Measurements from ENCODE around the gene HOXA4. TPM values are rescaled to one million over a fixed set of nuclear protein-coding genes. Genes with fewer than 3 reads are reported as not detected.

The HOXA4 gene
- total and polyA plus RNA-seq, 2 of the 4 experiments (the other 2 are of a cell fraction) = 0.36 to 8.0 TPM

DNA sequence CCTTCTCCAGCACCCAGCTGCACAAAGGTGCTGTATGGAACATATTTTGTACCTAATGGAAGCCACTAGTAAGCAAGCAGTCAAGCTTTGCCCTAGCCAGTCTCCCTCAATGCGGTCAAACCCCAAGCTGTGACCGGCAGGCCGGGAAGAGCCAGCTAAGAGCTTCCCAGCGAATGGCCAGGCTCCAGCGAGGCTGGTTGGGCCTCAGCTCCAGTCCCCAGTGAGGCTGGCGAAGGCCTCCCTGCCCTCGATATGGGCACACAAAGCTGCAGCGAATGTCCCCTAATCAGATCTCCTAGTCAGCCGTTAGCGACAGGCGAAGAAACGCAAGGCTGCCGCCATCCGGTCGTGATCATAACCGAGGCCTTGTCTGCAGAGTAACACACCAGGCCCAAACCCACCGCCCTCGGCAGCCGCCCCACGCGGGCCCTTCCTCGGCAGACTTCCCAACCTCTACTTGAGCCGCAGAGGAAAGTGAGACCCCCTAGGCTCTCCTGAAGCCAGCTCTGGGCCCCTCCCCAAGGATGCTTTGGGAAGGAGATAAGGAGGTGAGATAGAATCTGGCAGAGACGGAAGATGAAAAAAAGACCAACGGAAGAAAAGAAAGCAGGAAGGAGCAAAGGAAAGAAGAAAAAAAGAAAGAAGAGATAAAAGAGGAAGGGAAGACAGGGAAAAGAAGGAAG lies 37.8 kb upstream of the HOXA4 start:
- ChIA-PET POLR2A (ENCODE audit: unreplicated experiment) (no interaction called here), CTCF (interaction anchor here (0.5 to 0.7 kb wide), 3 partner anchors 10 to 487 kb away, joined by 3 to 4 read pairs (median 4); partner anchors contain the start of gene EVX1)
- Histone ChIP-seq H3K18ac (ENCODE audit: low read depth, low read length) (no peak overlapping the region), H3K9ac (ENCODE audit: low read depth, low read length) (no peak overlapping the region), H3K4me1 (ENCODE audit: control insufficient read depth, insufficient read depth, low read length) (no peaks in the 10 kb centered on the region), H3K4me2 (ENCODE audit: low read depth, low read length) (no peak overlapping the region), H3K36me3 (ENCODE audit: control insufficient read depth, insufficient read depth, low read length) (no peaks in the 10 kb centered on the region), H2AK9ac (replicated peaks; ENCODE audit: low read depth, low read length, poor library complexity) (no peak overlapping the region), H2BK120ac (ENCODE audit: low read depth, low read length) (no peak overlapping the region), H3K4ac (ENCODE audit: low read depth, low read length) (no peak overlapping the region), H3K23ac (ENCODE audit: low read depth, low read length) (no peak overlapping the region), H4K5ac (ENCODE audit: low read depth, low read length) (no peak overlapping the region), H4K20me1 (ENCODE audit: insufficient read depth, low read length) (peaks cover 13% of the 10 kb centered on the region; the same call in 1 of the 2 replicates), H3K4me3 (ENCODE audit: insufficient read depth, low read depth, low read length) (no peak overlapping the region), H4K8ac (ENCODE audit: low read depth in 2 of 2, low read length in 2 of 2) (no peak overlapping the region), H3K27ac (ENCODE audit: insufficient read depth, low read length) (no peak overlapping the region), H2BK20ac (ENCODE audit: low read depth, low read length) (no peak overlapping the region), H2AFZ (replicated peaks; ENCODE audit: low read length, poor library complexity) (no peak overlapping the region), H4K91ac (ENCODE audit: insufficient read depth, low read depth, low read length) (no peak overlapping the region), H3K79me1 (ENCODE audit: low read depth in 1 of 2, low read length in 2 of 2) (no peaks in the 10 kb centered on the region), H3K14ac (replicated peaks; ENCODE audit: low read depth, low read length) (no peak overlapping the region), H2BK15ac (ENCODE audit: low read depth, low read length) (no peak overlapping the region), H3K9me1 (ENCODE audit: insufficient read depth, low read length) (no peaks in the 10 kb centered on the region), H2AK5ac (ENCODE audit: low read depth, low read length) (no peak overlapping the region), H2BK5ac (ENCODE audit: low read depth, low read length, poor library complexity, severe bottlenecking) (no peak overlapping the region), H3K27me3 (ENCODE audit: control insufficient read depth, insufficient read depth, low read length) (peaks cover 95% of the 10 kb centered on the region), H3K56ac (ENCODE audit: extremely low read depth, insufficient read depth, low read length) (no peak overlapping the region), H3K9me3 (ENCODE audit: control insufficient read depth, insufficient read depth, low read length) (peaks cover 27% of the 10 kb centered on the region)
- no peak for DNase-seq
- dilution Hi-C loops (cut with HindIII; ENCODE audit: low sequenced_read_pairs, unreplicated experiment) (no loop called here), in situ Hi-C loops (cut with MboI; ENCODE audit: low sequenced_read_pairs) (no loop called here), intact Hi-C loops (cut with micrococcal nuclease) (loop anchor here (10.0 kb wide), 1 partner anchor 1914 kb away; no protein-coding TSS in a partner anchor)
- WGBS, 2 experiments (ENCODE audit: extremely low coverage in 2 of 2, insufficient read length in 1 of 2) = 80% methylated on average over 7 of the region's 25 CpGs; no CpG with 5 or more reads in 1 of the 2 experiments
- TF ChIP-seq, protein P1, sequence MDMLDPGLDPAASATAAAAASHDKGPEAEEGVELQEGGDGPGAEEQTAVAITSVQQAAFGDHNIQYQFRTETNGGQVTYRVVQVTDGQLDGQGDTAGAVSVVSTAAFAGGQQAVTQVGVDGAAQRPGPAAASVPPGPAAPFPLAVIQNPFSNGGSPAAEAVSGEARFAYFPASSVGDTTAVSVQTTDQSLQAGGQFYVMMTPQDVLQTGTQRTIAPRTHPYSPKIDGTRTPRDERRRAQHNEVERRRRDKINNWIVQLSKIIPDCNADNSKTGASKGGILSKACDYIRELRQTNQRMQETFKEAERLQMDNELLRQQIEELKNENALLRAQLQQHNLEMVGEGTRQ (IDR thresholded peaks at IDR 0.05; ENCODE audit: low read depth, low read length) = no peak
- TF ChIP-seq MXI1 (IDR thresholded peaks at IDR 0.05; ENCODE audit: borderline replicate concordance, low read depth, low read length) = no peak
- TF ChIP-seq NFE2L2 (IDR thresholded peaks at IDR 0.05; ENCODE audit: low read depth, low read length) = no peak
- TF ChIP-seq SMC3 (IDR thresholded peaks at IDR 0.05; ENCODE audit: low read depth, low read length) = no peak
- TF ChIP-seq POLR2A (IDR thresholded peaks at IDR 0.05; ENCODE audit: low read depth, low read length) = no peak
- TF ChIP-seq MAZ (IDR thresholded peaks at IDR 0.05; ENCODE audit: borderline replicate concordance, low read depth, low read length) = no peak
- no peak for TF ChIP-seq RAD21 (IDR thresholded peaks at IDR 0.05; ENCODE audit: low read length)
- no peak for TF ChIP-seq MAFK (IDR thresholded peaks at IDR 0.05; ENCODE audit: low read depth, low read length)
- TF ChIP-seq ELK1 (IDR thresholded peaks at IDR 0.05; ENCODE audit: borderline replicate concordance, low read depth, low read length) = no peak
- TF ChIP-seq CHD1 (IDR thresholded peaks at IDR 0.05; ENCODE audit: low read depth, low read length) = no peak
- ATAC-seq (ENCODE audit: low read depth) = no peak
- BruUV-seq (replicated peaks) = no TSS peak

Measured in IMR-90 (cell line).